ENCODE results near the gene TSBP1.

TSBP1 gene

DNA sequence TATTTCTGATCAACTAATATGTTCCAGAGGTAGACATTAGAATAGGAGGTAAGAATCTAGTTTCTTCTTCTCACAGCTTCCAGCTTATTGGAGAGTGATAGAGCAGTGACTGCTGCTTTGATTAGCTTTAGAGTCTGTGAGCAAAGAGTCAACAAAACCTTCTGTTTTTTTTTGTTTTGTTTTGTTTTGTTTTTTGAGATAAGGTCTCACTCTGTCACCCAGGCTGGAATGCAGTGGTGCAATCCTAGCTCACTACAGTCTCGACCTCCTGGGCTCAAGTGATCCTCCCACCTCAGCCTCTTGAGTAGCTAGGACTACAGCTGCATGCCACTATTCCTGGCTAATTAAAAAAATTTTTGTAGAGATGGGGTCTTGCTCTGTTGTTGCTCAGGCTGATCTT lies 39.3 kb downstream of the TSBP1 start:
- Histone ChIP-seq H3K27me3 (ENCODE audit: low read depth, low read length) (no peaks in the 10 kb centered on the region), H3K9me3 (ENCODE audit: insufficient read depth, low read length) (no peaks in the 10 kb centered on the region), H3K4me1 (ENCODE audit: low read length) (peaks cover 26% of the 10 kb centered on the region), H4K20me1 (ENCODE audit: insufficient read depth, low read length) (no peaks in the 10 kb centered on the region), H3K79me2 (ENCODE audit: low read length) (no peaks in the 10 kb centered on the region), H3K4me2 (ENCODE audit: low read length) (peak overlapping the region; percentile 63), H3K9ac (ENCODE audit: low read length) (no peak overlapping the region), H3K36me3 (replicated peaks; ENCODE audit: low read depth, low read length) (no peaks in the 10 kb centered on the region), H3K27ac (ENCODE audit: low read length) (no peak overlapping the region), H3K4me3 (ENCODE audit: low read length) (no peak overlapping the region), H2AFZ (ENCODE audit: low read depth, low read length) (no peak overlapping the region)
- TF ChIP-seq CTCF (IDR thresholded peaks at IDR 0.05; ENCODE audit: low read depth, low read length), result no peak
- TF ChIP-seq EZH2phosphoT487 (IDR thresholded peaks at IDR 0.05; ENCODE audit: low read depth), result no peak

- H2AFZ ChIP-seq (ENCODE audit: low read depth, low read length), result no peak overlapping the region
- no peaks in the 10 kb centered on the region for H3K36me3 ChIP-seq (replicated peaks; ENCODE audit: low read depth, low read length)
- H3K4me3 ChIP-seq (ENCODE audit: low read length), result no peak overlapping the region
- no peak overlapping the region for H3K9ac ChIP-seq (ENCODE audit: low read length)
- H3K4me1 ChIP-seq (ENCODE audit: low read length), result peaks cover 33% of the 10 kb centered on the region
- H4K20me1 ChIP-seq (ENCODE audit: insufficient read depth, low read length), result no peaks in the 10 kb centered on the region
- H3K27me3 ChIP-seq (ENCODE audit: low read depth, low read length), result no peaks in the 10 kb centered on the region
- TF ChIP-seq EZH2phosphoT487 (IDR thresholded peaks at IDR 0.05; ENCODE audit: low read depth) (no peak), CTCF (IDR thresholded peaks at IDR 0.05; ENCODE audit: low read depth, low read length) (no peak)
- H3K27ac ChIP-seq (ENCODE audit: low read length), result no peak overlapping the region
- H3K4me2 ChIP-seq (ENCODE audit: low read length), result no peak overlapping the region
- H3K79me2 ChIP-seq (ENCODE audit: low read length), result no peaks in the 10 kb centered on the region
- H3K9me3 ChIP-seq (ENCODE audit: insufficient read depth, low read length), result no peaks in the 10 kb centered on the region
Measured at GRCh38 chr6:32329141-32329540, 42.6 kb downstream of the TSBP1 start.

GRCh38 chr6:32327103-32327502 lies 44.6 kb downstream of the TSBP1 start:
- peaks cover 30% of the 10 kb centered on the region for H3K4me1 ChIP-seq (ENCODE audit: low read length)
- TF ChIP-seq EZH2phosphoT487 (IDR thresholded peaks at IDR 0.05; ENCODE audit: low read depth), result no peak
- TF ChIP-seq CTCF (IDR thresholded peaks at IDR 0.05; ENCODE audit: low read depth, low read length), result no peak
- peak overlapping the region; percentile 28 for H3K4me3 ChIP-seq (ENCODE audit: low read length)
- H3K4me2 ChIP-seq (ENCODE audit: low read length), result peak overlapping the region; percentile 69
- H2AFZ ChIP-seq (ENCODE audit: low read depth, low read length), result no peak overlapping the region
- H3K79me2 ChIP-seq (ENCODE audit: low read length), result no peaks in the 10 kb centered on the region
- H3K27me3 ChIP-seq (ENCODE audit: low read depth, low read length), result no peaks in the 10 kb centered on the region
- H3K9ac ChIP-seq (ENCODE audit: low read length), result peak overlapping the region; percentile 32; the same call in 1 of the 2 replicates
- no peaks in the 10 kb centered on the region for H4K20me1 ChIP-seq (ENCODE audit: insufficient read depth, low read length)
- no peaks in the 10 kb centered on the region for H3K9me3 ChIP-seq (ENCODE audit: insufficient read depth, low read length)
- H3K27ac ChIP-seq (ENCODE audit: low read length), result peak overlapping the region; percentile 78
- H3K36me3 ChIP-seq (replicated peaks; ENCODE audit: low read depth, low read length), result no peaks in the 10 kb centered on the region

GRCh38 chr6:32318501-32318900 lies 53.2 kb downstream of the TSBP1 start:
- Histone ChIP-seq H3K4me1 (ENCODE audit: low read length) (no peaks in the 10 kb centered on the region), H3K27ac (ENCODE audit: low read length) (no peak overlapping the region), H3K4me2 (ENCODE audit: low read length) (no peak overlapping the region), H3K4me3 (ENCODE audit: low read length) (no peak overlapping the region), H3K9ac (ENCODE audit: low read length) (no peak overlapping the region), H3K9me3 (ENCODE audit: insufficient read depth, low read length) (no peaks in the 10 kb centered on the region), H3K79me2 (ENCODE audit: low read length) (no peaks in the 10 kb centered on the region), H2AFZ (ENCODE audit: low read depth, low read length) (no peak overlapping the region), H3K36me3 (replicated peaks; ENCODE audit: low read depth, low read length) (no peaks in the 10 kb centered on the region), H3K27me3 (ENCODE audit: low read depth, low read length) (no peaks in the 10 kb centered on the region), H4K20me1 (ENCODE audit: insufficient read depth, low read length) (no peaks in the 10 kb centered on the region)
- no peak for TF ChIP-seq EZH2phosphoT487 (IDR thresholded peaks at IDR 0.05; ENCODE audit: low read depth)
- TF ChIP-seq CTCF (IDR thresholded peaks at IDR 0.05; ENCODE audit: low read depth, low read length), result no peak

All from OCI-LY3 (cell line).